GM12878 (cell line): ENCODE results near the gene TMEM266. TPM values are rescaled to one million over a fixed set of nuclear protein-coding genes. Genes with fewer than 3 reads are reported as not detected.

Experiments used
- ATAC-seq: fragments of 200-7000 bp; cut with Tn5 transposase; 3 replicates; pipeline ENCODE4 v1.9.1; 2020; ENCODE audit warnings: mild to moderate bottlenecking, moderate library complexity
- BruUV-seq: library from RNA; stranded (reverse); fragments of 400-500 nt; replicated peaks from 2 replicates; lab custom pipeline; 2021; lab: Mats Ljungman, UMichigan
- CTCF ChIA-PET: fragments of 300-600 bp; sonication (Branson Sonifier 250); formaldehyde crosslinking; extraction: SDS; loops from one replicate; lab custom pipeline; 2021; ENCODE audit warnings: inconsistent platforms; lab: Yijun Ruan, JAX
- POLR2A ChIA-PET: fragments of 350-600 bp; formaldehyde crosslinking; extraction: SDS; loops from one replicate; lab custom pipeline; 2021; ENCODE audit warnings: inconsistent platforms; lab: Charles Lee
- RAD21 ChIA-PET: fragments of 300-600 bp; sonication (Branson Sonifier 250); formaldehyde crosslinking; loops from one replicate; lab custom pipeline; 2023; ENCODE audit warnings: antibody characterized with exemption; ENCODE audit not compliant: unreplicated experiment; lab: Charles Lee
- SMC1A ChIA-PET: fragments of 300-600 bp; sonication (Branson Sonifier 250); formaldehyde crosslinking; loops from one replicate; lab custom pipeline; 2023; ENCODE audit not compliant: unreplicated experiment, uncharacterized antibody; lab: Charles Lee
- DNase-seq: peaks from one replicate; pipeline ENCODE4 v3.0.0-alpha.2; 2011; ENCODE audit warnings: low read depth, low spot score
- FAIRE-seq: peaks from 3 replicates; lab custom pipeline; 2011; peaks lifted over from hg19 to GRCh38; lab: Jason Lieb, UNC
- H2AFZ ChIP-seq: 2 replicates; pipeline ENCODE4 v1.6.0; 2011; ENCODE audit warnings: low read depth, low read length, control low read depth; ENCODE audit not compliant: control insufficient read depth
- H3K27ac ChIP-seq: 2 replicates; pipeline ENCODE4 v1.5.1; 2011; ENCODE audit warnings: control low read depth; ENCODE audit not compliant: control insufficient read depth, insufficient read depth
- H3K27me3 ChIP-seq, 2 experiments: replicated peaks in 1 of 2; 2 replicates each; pipeline versions ENCODE4 v1.6.0 to v1.6.1; 2011; ENCODE audit warnings: low read length in 1 of 2; ENCODE audit not compliant: control insufficient read depth in 2 of 2, insufficient read depth in 2 of 2
- H3K36me3 ChIP-seq, 2 experiments: 2 replicates each; pipeline ENCODE4 v1.5.1; 2011; ENCODE audit warnings: low read length in 1 of 2; ENCODE audit not compliant: control insufficient read depth in 2 of 2, insufficient read depth in 2 of 2
- H3K4me1 ChIP-seq: 2 replicates; pipeline ENCODE4 v1.6.1; 2011; ENCODE audit warnings: mild to moderate bottlenecking, low read length, moderate library complexity, mixed read lengths; ENCODE audit not compliant: control insufficient read depth, insufficient read depth
- H3K4me2 ChIP-seq: 2 replicates; pipeline ENCODE4 v1.6.0; 2011; ENCODE audit warnings: control low read depth; ENCODE audit not compliant: control insufficient read depth, insufficient read depth
- H3K4me3 ChIP-seq: fragments of 200-600 bp; sonication (generic); 2 replicates; pipeline ENCODE4 v1.5.1; 2016
- H3K79me2 ChIP-seq: 2 replicates; pipeline ENCODE4 v1.6.0; 2011; ENCODE audit warnings: low read length; ENCODE audit not compliant: control insufficient read depth, insufficient read depth
- H3K9ac ChIP-seq: 2 replicates; pipeline ENCODE4 v1.8.0; 2011; ENCODE audit warnings: low read length, control low read depth, mixed read lengths; ENCODE audit not compliant: control insufficient read depth, insufficient read depth
- H3K9me3 ChIP-seq: replicated peaks from 3 replicates; pipeline ENCODE4 v1.5.1; 2011; ENCODE audit warnings: mild to moderate bottlenecking, low read length; ENCODE audit not compliant: control insufficient read depth, insufficient read depth
- H4K20me1 ChIP-seq: 2 replicates; pipeline ENCODE4 v1.6.0; 2011; ENCODE audit not compliant: control insufficient read depth, insufficient read depth
- EGR1 ChIP-seq, 2 experiments: IDR thresholded peaks; 1 replicate in 1 of 2; 2 replicates in 1 of 2; pipeline ENCODE4 v1.6.1; 2011 to 2012; ENCODE audit warnings: low read depth in 2 of 2, low read length in 2 of 2, borderline replicate concordance in 1 of 2, mild to moderate bottlenecking in 1 of 2, moderate library complexity in 1 of 2
- POLR2AphosphoS5 ChIP-seq: IDR thresholded peaks from 2 replicates; pipeline ENCODE4 v1.6.1; 2011; ENCODE audit warnings: mild to moderate bottlenecking, low read length, inconsistent platforms
- RELA ChIP-seq: fragments of 450-650 bp; IDR thresholded peaks from 2 replicates; pipeline ENCODE4 v1.8.0; 2014; ENCODE audit warnings: borderline replicate concordance; ENCODE audit not compliant: partially characterized antibody
- WGBS: methylation state at CpG from one replicate; pipeline ENCODE4 v1.1.6; 2016; ENCODE audit warnings: low lambda C conversion rate; ENCODE audit not compliant: insufficient replicate concordance, insufficient coverage; ENCODE audit errors: missing lambda C conversion rate; 5-methylcytosine and 5-hydroxymethylcytosine counted together
- in situ Hi-C: fragments of 300-500 bp; cut with MboI; formaldehyde crosslinking; loops from 9 replicates; pipeline ENCODE4 v1.14.3; 2018; ENCODE audit warnings: mixed read lengths
- intact Hi-C: fragments of 100-400 bp; cut with micrococcal nuclease; formaldehyde crosslinking; loops from one replicate; pipeline ENCODE4 v1.14.2; 2022; ENCODE audit not compliant: unreplicated experiment
- polyA plus RNA-seq, 11 experiments: library from polyadenylated mRNA; depleted of rRNA in 4 of 11; unstranded in 6 of 11; stranded (reverse) in 5 of 11; fragments of >200 nt; fragmentation: Nextera tagmentation in 4 of 11; fragmentation: Illumina TruSeq in 1 of 11; extraction: Ambion mirVana in 4 of 11; extraction: Trizol in 1 of 11; gene quantifications; 1 replicate in 1 of 11; 2 replicates in 10 of 11; pipeline versions ENCODE4 v1.2.1 to v1.2.3, GENCODE V29; 2011 to 2016; ENCODE audit warnings: inconsistent platforms in 2 of 11, missing spikeins in 2 of 11, low read depth in 1 of 11
- total RNA-seq, 4 experiments: library from RNA; depleted of rRNA in 3 of 4; stranded (reverse); fragments of >200 nt in 3 of 4; fragmentation: Illumina TruSeq in 1 of 4; extraction: Trizol in 1 of 4; gene quantifications; 2 replicates each; pipeline versions ENCODE4 v1.2.1 to v1.2.3, GENCODE V29; 2013 to 2021
- TF ChIP-seq, protein P1 (sequence below): fragments of 450-650 bp; IDR thresholded peaks from 2 replicates; pipeline ENCODE4 v1.6.1; 2017; ENCODE audit warnings: mild to moderate bottlenecking

The TMEM266 gene
- total and polyA plus RNA-seq, 10 of the 15 experiments (the other 5 are each of a cell fraction or from before 2014, with no cell fraction given), result 0.11 to 0.70 (median 0.39) TPM

GRCh38 chr15:76217882-76218217 is 158.1 kb downstream of the TMEM266 start:
- Histone ChIP-seq H3K36me3 (peaks cover 6 to 16% of the 10 kb centered on the region in 2 experiments), H3K9ac (no peak overlapping the region), H3K9me3 (peaks cover 2% of the 10 kb centered on the region; the same call in 2 of the 3 replicates), H3K4me1 (peaks cover 8% of the 10 kb centered on the region), H3K79me2 (no peaks in the 10 kb centered on the region), H3K4me2 (no peak overlapping the region), H4K20me1 (no peaks in the 10 kb centered on the region), H3K27me3 (no peaks in the 10 kb centered on the region), H3K27ac (no peak overlapping the region), H3K4me3 (no peak overlapping the region), H2AFZ (no peak overlapping the region)
- BruUV-seq, result no TSS peak
- ATAC-seq, result no peak
- SMC1A ChIA-PET, result interaction anchor here (1.1 to 1.6 kb wide), 3 partner anchors 8 to 18 kb away, joined by 3 read pairs; no protein-coding TSS in a partner anchor
- DNase-seq, result no peak
- RAD21 ChIA-PET, result interaction anchor here (1.6 kb wide), 1 partner anchor 27 kb away, joined by 4 read pairs; no protein-coding TSS in a partner anchor
- WGBS, result 90% methylated on average over 5 of the region's 5 CpGs
- intact Hi-C loops (no loop called here), in situ Hi-C loops (no loop called here)
- CTCF ChIA-PET, result interaction anchor here (0.5 to 2.9 kb wide), 5 partner anchors 14 to 901 kb away, joined by 3 to 12 read pairs (median 3); no protein-coding TSS in a partner anchor
- FAIRE-seq, result no peak
- POLR2A ChIA-PET, result no interaction called here
- no peak for TF ChIP-seq RELA
- TF ChIP-seq POLR2AphosphoS5, result no peak
- no peak for TF ChIP-seq EGR1 (IDR thresholded peaks at IDR 0.05; ENCODE audit: borderline replicate concordance in 1 of 2, low read depth in 2 of 2, low read length in 2 of 2)
- TF ChIP-seq, protein P1, sequence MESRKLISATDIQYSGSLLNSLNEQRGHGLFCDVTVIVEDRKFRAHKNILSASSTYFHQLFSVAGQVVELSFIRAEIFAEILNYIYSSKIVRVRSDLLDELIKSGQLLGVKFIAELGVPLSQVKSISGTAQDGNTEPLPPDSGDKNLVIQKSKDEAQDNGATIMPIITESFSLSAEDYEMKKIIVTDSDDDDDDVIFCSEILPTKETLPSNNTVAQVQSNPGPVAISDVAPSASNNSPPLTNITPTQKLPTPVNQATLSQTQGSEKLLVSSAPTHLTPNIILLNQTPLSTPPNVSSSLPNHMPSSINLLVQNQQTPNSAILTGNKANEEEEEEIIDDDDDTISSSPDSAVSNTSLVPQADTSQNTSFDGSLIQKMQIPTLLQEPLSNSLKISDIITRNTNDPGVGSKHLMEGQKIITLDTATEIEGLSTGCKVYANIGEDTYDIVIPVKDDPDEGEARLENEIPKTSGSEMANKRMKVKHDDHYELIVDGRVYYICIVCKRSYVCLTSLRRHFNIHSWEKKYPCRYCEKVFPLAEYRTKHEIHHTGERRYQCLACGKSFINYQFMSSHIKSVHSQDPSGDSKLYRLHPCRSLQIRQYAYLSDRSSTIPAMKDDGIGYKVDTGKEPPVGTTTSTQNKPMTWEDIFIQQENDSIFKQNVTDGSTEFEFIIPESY, result no peak
